KMS-11 (cell line): ENCODE results near the gene LSAMP.

ENCODE experiments used
- H2AFZ ChIP-seq: fragments of 200-600 bp; sonication (generic); 2 replicates; pipeline ENCODE4 v1.6.1; 2016; ENCODE audit warnings: antibody characterized with exemption, mixed run types, low read depth
- H3K27ac ChIP-seq: fragments of 200-600 bp; sonication (generic); 2 replicates; pipeline ENCODE4 v1.6.1; 2016; ENCODE audit warnings: mild to moderate bottlenecking, mixed run types
- H3K27me3 ChIP-seq: fragments of 200-600 bp; sonication (generic); 2 replicates; pipeline ENCODE4 v1.6.1; 2017; ENCODE audit warnings: mild to moderate bottlenecking, low read depth, mixed run types, moderate library complexity; ENCODE audit not compliant: insufficient read depth
- H3K36me3 ChIP-seq: fragments of 200-600 bp; sonication (generic); 2 replicates; pipeline ENCODE4 v1.6.1; 2017; ENCODE audit warnings: mild to moderate bottlenecking, mixed run types; ENCODE audit not compliant: insufficient read depth
- H3K4me1 ChIP-seq: fragments of 200-600 bp; sonication (generic); 2 replicates; pipeline ENCODE4 v1.6.1; 2016; ENCODE audit warnings: mild to moderate bottlenecking, low read depth, mixed run types; ENCODE audit not compliant: poor library complexity, severe bottlenecking
- H3K4me2 ChIP-seq: fragments of 200-600 bp; sonication (generic); 2 replicates; pipeline ENCODE4 v1.7.0; 2016; ENCODE audit warnings: mild to moderate bottlenecking, mixed run types
- H3K4me3 ChIP-seq: fragments of 200-600 bp; sonication (generic); IDR thresholded peaks from 2 replicates; pipeline ENCODE4 v1.6.1; 2017; ENCODE audit warnings: low read depth, low read length, mixed read lengths; ENCODE audit not compliant: insufficient read depth
- H3K79me2 ChIP-seq: fragments of 200-600 bp; sonication (generic); 2 replicates; pipeline ENCODE4 v1.6.1; 2016; ENCODE audit warnings: low read depth, mixed run types; ENCODE audit not compliant: insufficient read depth
- H3K9ac ChIP-seq: fragments of 200-600 bp; sonication (generic); 2 replicates; pipeline ENCODE4 v1.6.1; 2016; ENCODE audit warnings: mild to moderate bottlenecking, mixed run types
- H4K20me1 ChIP-seq: fragments of 200-600 bp; sonication (generic); 2 replicates; pipeline ENCODE4 v1.6.1; 2016; ENCODE audit warnings: mild to moderate bottlenecking, mixed run types; ENCODE audit not compliant: insufficient read depth
- CTCF ChIP-seq: fragments of 200-600 bp; sonication (generic); conservative IDR thresholded peaks from 2 replicates; pipeline ENCODE4 v1.6.1; 2017; ENCODE audit warnings: low read depth, mild to moderate bottlenecking, antibody characterized with exemption, low read length, moderate library complexity, mixed read lengths

Gene LSAMP

GRCh38 chr3:116350119-116350733 lies 95.1 kb downstream of the LSAMP start:
- Histone ChIP-seq H3K4me3 (no peak overlapping the region), H2AFZ (no peak overlapping the region), H3K79me2 (no peaks in the 10 kb centered on the region), H4K20me1 (no peaks in the 10 kb centered on the region), H3K27me3 (no peaks in the 10 kb centered on the region), H3K4me2 (no peak overlapping the region), H3K4me1 (no peaks in the 10 kb centered on the region), H3K36me3 (no peaks in the 10 kb centered on the region), H3K27ac (no peak overlapping the region), H3K9ac (no peak overlapping the region)
- no peak for TF ChIP-seq CTCF

GRCh38 chr3:116348216-116348615 lies 97.1 kb downstream of the LSAMP start:
- no peak overlapping the region for H3K27ac ChIP-seq
- no peak overlapping the region for H3K4me2 ChIP-seq
- H3K4me1 ChIP-seq, result no peaks in the 10 kb centered on the region
- no peak for TF ChIP-seq CTCF
- H3K4me3 ChIP-seq, result no peak overlapping the region
- H4K20me1 ChIP-seq, result no peaks in the 10 kb centered on the region
- no peak overlapping the region for H2AFZ ChIP-seq
- H3K27me3 ChIP-seq, result no peaks in the 10 kb centered on the region
- H3K9ac ChIP-seq, result no peak overlapping the region
- no peaks in the 10 kb centered on the region for H3K36me3 ChIP-seq
- no peaks in the 10 kb centered on the region for H3K79me2 ChIP-seq

GRCh38 chr3:116342499-116342898 lies 102.8 kb downstream of the LSAMP start:
- Histone ChIP-seq H3K4me3 (no peak overlapping the region), H3K36me3 (no peaks in the 10 kb centered on the region), H3K27ac (no peak overlapping the region), H3K79me2 (no peaks in the 10 kb centered on the region), H3K4me1 (no peaks in the 10 kb centered on the region), H2AFZ (no peak overlapping the region), H3K4me2 (no peak overlapping the region), H4K20me1 (no peaks in the 10 kb centered on the region), H3K9ac (no peak overlapping the region), H3K27me3 (no peaks in the 10 kb centered on the region)
- TF ChIP-seq CTCF, result no peak

- Histone ChIP-seq H3K4me1 (no peaks in the 10 kb centered on the region), H3K9ac (no peak overlapping the region), H3K27me3 (no peaks in the 10 kb centered on the region), H3K79me2 (no peaks in the 10 kb centered on the region), H4K20me1 (no peaks in the 10 kb centered on the region), H3K27ac (no peak overlapping the region), H3K4me3 (no peak overlapping the region), H3K4me2 (no peak overlapping the region), H3K36me3 (no peaks in the 10 kb centered on the region), H2AFZ (no peak overlapping the region)
- no peak for TF ChIP-seq CTCF
These were observed 103.4 kb downstream of the LSAMP start for GRCh38 chr3:116341899-116342298.
